GM18867 (cell line): Measurements from ENCODE around the gene CROCC.
"Not testable (repeated sequence)": the region's sequence is repeated elsewhere in the genome, so short reads cannot be mapped to it uniquely, and the experiment has no call there.

Source experiments
- ATAC-seq: cut with Tn5 transposase; IDR thresholded peaks from one replicate; pipeline ENCODE4 v1.9.1; 2021; ENCODE audit warnings: mild to moderate bottlenecking, moderate library complexity; ENCODE audit not compliant: unreplicated experiment

Gene CROCC

DNA sequence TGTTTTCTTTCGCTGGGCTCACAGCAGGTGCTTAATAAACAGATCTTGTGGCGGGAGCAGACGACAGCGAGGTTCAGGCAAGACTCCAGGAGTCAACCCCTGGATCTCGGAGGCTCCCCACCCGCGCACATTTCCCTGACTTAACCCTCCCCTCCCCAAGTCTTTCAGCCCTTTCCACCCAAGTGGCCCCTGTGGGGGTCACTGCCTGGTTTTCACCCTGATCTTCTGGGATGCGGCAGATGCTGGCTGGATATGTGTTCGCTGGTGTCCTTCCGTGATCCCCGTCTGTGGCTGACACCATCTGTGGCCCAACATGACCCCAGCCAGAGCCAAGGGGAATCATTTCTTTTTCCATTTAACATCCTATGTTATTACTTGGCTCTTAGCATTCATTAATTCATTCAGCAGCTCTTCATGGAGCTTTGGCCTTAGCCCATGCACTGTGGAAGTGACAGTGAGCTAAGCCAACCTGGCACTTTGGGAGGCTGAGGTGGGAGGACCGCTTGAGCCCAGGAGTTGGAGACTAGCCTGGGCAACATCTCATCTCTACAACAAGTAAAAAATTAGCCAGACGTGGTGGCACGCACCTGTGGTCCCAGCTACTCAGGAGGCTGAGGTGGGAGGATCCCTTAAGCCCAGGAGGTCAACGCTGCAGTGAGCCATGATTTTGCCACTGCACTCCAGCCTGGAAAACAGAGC lies 6.7 kb upstream of the CROCC start:
- ATAC-seq = not testable (repeated sequence)

DNA sequence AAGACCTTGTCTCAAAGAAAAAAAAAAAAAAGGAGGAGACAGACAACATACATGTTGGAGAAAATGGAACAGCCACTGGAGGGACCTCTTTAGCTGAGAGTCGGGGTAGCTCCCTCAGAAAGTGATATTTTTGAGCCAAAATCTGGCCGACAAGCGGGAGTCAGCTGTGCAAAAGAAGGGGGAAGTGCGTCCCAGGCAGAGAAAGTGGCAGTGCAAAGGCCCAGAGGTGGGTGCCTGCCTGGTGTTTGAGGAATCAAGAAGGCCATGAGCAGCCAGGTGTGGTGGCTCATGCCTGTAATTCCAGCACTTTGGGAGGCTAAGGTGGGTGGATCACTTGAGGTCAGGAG lies 6.1 kb upstream of the CROCC start:
- ATAC-seq = no peak

DNA sequence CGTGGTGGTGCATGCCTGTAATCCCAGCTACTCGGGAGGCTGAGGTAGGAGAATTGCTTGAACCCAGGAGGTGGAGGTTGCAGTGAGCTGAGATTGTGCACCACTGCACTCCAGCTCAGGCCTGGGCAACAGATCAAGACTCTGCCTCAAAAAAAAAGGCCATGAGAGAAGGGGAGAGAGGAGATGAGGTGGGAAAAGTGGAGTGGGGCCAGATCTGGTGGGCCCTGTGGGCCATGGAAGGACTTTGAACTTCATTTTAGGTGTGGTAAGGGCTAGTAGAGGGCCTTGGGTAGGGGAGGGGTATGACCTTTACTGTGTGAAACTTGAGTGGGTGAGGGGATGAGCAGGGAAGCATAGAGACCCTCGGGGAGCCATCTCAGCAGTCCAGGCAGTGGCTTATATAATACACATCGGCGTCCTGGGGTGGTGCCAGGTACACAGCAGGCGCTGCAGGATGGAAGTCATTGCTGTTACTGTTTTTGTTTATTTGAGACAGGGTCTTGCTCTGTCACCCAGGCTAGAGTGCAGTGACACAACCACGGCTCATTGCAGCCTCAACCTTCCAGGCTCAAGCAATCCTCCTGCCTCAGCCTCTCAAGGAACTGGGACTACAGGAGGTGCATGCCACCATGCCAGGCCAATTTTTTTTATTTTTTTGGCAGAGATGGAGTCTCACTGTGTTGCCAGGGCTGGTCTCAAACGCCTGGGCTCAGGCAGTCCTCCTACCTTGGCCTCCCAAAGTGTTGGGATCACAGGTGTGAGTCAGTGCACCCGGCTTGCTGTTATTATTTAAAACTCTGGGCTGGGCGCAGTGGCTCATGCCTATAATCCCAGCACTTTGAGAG lies 5.5 kb upstream of the CROCC start:
- ATAC-seq = not testable (repeated sequence)

DNA sequence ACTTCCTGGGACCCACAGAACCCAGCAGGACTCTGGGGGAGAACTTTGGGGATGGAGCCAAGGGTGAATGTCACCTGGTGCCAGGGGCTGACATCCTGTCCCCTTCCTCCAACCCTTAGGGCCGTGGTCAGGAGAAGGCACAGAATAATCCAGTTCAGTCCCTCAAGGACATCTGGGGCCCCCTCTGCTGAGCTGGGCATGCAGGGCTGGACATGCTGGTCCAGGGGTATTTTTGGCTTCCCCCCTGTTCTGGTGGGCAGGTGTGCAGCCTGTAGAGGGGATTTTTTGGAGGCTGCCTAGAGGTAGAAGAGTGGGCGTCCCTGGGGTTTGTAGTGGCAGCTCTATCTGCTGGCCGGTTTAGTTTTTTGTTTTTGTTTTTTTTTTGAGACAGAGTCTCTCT lies 3.4 kb upstream of the CROCC start:
- no peak for ATAC-seq

DNA sequence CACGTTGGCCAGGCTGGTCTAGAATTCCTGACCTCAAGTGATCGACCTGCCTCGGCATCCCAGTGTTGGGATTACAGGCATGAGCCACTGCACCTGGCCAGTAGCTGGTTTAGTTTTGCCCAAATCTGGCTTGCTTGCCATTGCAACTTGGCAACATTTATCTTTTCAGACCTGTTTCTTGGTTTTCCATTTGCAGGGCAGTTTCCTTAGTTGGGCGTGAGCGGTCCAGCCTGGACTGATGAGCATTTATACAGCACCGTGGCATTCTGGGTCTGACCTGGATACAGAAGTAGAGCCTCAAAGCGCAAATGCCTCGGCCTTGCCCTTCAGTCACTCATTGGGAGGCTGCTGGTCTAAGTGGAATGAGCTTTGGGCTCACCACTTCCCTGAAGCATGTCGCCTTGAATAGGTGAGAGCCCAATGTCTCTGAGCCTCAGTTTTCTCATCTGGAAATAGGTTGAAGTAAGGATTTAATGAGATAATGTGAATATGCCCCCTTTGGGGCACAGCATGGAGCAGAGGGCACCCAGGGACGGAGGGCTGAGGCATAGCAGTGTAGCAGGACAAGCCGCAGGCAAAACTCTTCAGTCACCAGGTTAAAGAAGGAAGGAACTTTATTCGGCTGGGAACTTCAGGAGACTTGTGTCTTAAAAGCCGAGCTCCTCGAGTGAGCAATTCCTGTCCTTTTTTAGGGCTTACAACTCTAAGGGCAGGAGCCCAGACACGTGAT lies 2.6 kb upstream of the CROCC start:
- ATAC-seq = not testable (repeated sequence)

DNA sequence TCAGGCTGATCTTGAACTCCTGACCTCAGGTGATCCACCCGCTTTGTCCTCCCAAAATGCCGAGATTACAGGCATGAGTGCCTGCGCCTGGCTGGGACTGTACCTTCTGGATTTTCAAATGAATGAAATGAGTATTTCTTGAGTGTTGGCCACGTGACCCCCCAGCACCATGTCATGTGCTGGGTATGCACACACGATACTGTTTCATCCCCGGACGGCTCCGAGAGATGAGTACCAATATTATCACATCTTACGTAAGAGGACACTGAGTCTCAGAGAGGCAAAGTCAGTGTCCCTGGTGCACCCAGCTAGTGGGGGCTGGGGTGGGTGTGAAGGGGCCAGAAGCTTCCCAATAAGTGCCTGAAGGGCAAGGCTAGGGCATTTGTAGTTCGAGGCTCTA lies 780 bp upstream of the CROCC start:
- ATAC-seq = no peak

DNA sequence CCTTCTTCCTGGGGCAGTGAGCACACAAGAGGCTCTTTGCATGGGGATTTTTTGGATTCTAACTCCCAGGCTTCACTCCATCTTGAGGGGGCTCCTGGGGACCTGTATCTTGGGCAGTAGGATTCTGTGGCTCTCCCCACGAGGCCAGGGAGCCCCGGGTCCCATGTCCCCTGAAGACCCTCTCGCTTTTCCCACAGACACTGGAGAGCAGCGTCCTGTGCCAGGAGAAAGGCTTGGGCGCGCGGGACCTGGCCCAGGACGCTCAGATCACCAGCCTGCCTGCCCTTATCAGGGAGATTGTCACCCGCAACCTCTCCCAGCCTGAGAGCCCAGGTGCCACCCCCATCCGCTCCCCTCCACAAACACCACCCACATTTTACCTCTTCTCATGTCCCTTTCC lies 735 bp downstream of the CROCC start:
- no peak for ATAC-seq

DNA sequence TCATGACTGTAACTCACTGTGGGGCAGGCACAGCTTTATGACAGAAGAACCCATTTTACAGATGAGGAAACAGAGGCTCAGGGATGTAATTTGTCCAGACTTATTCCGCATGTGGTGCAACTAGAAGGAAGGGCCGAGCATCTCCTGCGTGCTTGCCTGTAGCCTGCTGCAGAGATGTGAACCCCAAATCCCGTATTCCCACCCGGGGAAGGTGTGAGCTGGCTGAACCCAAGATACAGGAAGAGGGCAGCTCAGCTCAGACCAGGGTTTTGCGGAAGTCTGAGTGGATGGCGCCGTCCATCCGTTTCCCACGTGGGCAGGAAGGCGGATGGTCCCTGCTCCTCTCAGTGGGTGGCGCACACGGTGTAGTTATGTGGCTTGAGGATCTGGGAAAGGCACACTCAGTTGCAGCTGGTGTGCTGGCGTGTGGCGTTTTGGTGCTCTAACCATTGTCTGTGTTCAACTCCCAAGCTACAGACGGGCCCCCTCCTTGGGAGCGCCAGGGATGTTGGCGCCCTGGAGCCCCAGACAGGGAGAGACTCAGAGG lies 1.2 kb downstream of the CROCC start:
- no peak for ATAC-seq

DNA sequence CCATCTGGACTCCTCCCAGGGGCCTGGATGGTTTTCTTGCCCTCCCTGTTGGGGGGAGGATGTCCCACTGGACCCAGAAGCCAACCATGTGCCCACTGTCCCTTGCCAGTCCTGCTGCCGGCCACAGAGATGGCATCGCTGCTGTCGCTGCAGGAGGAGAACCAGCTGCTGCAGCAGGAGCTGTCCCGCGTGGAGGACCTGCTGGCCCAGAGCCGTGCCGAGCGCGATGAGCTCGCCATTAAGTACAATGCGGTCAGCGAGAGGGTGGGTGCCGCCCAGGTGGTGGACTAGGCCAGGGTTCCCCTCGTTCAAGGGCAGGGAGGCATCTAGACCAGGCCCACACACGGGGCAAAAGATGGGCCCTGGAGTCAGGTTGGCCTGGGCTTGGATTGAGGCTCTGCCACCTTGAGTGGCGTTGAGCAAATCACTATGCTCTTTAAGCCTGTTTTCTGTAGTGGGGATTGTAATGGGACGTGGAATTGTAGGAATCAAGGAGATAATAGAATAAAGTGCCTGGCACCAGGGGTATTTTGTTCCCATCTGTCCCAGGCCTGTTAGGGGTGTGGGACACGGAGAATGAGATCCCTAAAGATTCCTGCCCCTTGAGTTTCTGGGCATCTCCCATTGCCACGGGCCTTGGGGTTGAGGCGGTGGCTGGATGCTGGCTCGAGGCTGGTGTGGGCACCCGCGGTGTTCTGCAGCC lies 2.6 kb downstream of the CROCC start:
- ATAC-seq = no peak

DNA sequence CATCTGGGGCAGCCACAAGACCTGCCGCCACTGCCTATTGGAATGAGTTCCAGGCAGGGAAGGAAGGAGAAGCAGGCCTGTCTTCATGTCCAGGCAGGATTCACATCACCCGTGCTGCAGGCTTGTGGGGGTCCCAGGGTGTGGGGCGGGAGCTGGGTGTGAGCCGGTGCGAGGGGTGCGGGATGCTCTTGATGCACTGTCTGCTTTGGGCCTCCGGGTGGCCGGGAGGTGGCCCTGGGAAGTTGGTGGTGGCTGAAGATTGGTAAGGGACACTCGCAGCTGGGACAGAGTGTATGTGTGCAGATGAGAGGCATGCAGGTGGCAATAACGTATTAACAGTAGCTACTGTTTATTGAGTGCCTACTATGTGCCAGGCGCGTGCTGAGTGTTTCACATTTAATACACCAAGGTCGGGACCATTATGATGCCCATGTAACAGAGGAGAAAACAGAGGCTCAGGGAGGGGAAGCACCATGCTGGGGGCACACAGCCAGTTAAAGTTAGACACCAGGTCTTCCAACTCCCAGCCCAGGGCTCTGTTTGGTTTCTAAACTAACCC lies 3.3 kb downstream of the CROCC start:
- ATAC-seq = no peak

DNA sequence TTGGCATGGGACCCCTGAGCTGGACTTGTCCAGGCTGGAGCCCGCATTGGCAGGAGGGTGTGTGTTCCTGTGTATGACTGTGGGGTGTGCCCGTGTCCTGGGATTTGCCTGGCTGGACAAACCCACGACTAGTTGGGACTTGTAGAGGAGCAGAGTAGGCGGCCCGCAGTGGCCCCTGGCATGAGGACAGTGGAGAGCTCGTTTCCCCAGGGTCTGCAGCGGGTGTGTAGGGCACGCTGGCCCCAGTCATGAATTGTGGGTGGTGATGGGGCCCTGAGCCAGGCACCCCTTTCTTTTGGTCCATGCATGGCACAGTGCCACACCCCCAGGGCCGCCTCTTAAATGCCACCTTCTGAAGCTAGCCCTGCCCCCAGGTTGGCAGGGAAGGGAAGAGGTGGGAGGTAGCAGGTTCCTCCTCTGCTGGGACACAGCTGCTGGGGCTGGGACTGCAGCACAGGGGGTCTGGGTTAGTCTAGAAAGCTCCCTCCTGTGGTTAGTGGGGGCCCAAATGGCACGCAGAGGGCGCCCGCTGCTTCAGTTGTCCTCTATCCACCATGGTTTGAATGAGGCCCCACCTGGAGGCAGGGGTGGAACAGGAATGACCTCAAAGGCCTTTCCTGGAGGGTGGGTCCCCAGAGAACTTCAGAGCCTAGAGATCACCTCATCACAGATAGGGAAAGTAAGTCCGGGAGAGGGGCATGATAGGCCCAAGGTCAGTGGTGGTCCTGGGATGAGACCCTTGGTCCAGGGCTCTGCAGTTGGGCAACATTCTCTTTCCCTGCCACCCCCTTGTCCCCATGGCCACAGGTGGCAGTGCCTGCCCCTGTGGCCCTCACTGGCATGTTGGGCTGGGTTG lies 4.1 kb downstream of the CROCC start:
- ATAC-seq = no peak

DNA sequence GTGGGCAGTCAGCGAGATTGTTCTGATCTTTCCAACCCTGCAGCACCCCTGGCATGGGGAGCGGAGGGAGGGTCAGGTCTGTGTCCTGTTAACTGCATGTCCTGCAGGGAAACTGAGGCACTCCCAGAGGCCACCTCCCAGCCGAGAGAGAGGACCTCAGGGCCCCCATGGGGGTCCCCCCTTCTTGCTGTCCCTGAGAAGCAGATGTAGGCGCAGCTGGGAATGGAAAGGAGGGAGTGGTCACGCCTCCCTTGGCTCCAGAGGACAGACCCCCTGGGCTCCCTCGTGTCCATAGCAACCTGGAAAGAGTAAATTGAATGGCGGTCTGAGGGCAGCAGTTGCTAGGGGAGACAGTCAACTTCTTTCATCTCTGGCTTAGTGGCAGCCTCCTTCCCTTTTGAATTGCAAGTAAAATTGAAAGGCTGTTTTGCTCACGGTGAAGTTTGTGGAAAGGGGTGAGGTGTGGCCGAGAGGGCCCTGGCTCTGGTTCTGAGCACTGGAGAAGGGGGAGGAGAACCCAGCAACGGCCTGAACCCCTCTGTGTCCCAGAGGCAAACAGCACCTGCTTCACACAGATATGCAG lies 4.9 kb downstream of the CROCC start:
- no peak for ATAC-seq

DNA sequence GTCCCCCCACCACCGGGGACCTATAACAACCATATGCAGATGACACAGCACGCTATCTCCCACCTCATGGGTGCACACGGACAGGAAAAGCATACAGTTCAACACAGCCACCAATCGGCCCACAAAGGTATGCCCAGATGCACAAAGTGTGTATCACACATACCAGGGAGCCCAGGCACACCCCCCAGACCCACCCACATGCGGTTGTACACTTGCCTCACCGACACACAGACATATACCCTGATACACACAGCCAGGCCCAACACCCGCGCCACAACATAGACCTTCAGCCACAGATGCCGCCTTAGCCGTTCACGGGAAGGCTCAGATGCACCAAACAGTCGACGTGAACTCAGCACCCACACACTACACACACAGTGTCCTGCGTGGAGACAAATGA lies 5.5 kb downstream of the CROCC start:
- no peak for ATAC-seq

DNA sequence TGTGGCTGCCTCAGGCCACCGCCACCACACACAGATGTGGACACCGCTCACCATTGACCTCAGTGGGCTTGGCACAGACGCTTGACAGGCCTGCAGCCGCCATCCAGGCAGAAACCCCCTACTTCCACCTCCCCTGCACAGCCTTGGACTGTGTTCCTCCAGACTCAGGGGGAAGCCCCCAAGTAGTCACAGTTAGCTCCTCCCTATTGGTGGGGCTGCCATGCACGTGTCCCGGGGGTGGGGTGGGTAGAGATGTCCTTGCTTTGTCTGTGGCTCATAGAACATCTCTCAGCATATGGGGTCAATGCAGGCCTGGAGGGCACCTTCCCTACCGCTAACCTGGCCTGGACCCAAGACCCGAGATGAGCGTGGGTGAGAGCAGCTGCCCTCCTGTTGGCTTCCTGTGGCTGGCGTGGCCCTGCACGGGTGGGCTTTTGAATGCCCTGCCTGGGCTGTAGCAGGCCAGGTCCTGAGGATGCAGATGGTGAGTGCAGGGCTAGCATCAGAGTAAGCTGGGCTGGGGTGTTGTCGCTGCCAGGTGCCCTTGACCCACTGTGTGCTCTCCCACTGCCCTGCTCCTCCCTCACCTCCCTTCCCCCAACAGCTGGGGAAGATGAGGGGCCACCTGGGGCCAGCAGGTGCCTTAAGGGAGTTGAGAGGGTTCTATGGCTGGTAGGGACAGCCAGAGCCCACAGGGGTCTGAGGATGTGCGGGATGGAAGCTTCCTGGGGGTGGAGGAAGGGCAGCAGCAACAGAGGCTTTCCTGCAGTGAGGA lies 6.2 kb downstream of the CROCC start:
- no peak for ATAC-seq

DNA sequence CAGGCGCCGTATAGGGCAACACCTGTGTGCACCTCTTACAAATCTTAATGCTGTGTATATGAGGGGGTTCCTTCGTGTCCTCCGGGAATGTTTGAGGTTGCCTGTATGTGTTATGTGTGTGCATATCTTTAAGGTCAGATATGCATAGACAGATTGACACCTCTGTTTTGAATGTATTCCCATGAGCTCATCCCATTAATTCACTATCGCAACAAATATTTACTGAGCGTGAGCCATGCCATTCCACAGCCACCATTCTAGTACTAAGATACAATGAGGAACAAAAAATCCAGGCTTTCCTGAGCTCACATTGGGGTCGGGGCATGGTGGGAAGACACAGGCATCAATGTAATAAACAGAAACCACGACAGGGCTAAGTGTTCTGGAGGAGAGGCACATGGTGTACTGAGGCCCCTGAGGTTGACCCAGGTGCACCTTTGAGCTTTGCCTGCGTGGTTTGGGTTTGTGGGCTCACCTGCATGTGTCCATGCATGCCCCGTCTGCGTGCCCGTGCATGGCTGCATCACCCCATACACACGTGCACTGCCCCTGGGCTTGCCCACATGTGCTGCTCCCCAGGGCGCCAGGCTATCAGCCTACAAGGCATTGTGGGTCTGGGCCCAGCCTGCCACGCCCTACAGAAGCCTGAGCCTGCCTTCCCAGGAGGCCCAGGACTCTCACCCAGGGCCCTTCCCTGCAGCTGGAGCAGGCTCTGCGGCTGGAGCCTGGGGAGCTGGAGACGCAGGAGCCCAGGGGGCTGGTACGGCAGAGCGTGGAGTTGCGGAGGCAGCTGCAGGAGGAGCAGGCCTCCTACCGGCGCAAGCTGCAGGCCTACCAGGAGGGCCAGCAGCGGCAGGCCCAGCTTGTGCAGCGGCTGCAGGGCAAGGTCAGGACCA lies 7.7 kb downstream of the CROCC start:
- not testable (repeated sequence) for ATAC-seq

DNA sequence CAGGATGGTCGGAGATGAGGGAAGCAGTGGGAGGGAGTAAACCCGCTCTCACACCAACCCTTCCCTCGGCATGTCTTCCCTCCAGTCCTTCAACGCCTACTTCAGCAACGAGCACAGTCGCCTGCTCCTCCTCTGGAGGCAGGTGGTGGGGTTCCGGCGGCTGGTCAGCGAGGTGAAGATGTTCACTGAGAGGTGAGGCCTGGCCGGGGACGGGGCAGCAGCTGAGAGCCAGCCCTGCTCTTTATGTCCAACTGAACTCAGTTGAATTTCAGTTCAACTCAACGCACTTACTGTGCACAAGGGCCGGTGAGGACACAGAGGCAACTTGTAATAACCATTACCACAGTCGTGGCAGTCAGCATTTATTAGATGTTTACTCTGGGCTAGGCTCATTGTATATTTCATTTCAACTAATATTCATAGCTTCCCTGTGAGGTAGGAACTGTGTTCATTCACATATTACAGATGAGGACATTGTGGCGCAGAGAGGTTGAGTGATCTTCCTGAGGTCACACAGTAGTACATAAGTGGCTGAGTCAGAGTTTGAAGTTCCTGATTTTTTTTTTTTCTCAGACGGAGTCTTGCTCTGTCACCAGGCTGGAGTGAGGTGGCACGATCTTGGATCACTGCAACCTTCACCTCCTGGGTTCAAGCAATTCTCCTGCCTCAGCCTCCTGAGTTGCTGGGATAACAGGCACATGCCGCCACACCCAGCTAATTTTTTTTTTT lies 9.6 kb downstream of the CROCC start:
- not testable (repeated sequence) for ATAC-seq

DNA sequence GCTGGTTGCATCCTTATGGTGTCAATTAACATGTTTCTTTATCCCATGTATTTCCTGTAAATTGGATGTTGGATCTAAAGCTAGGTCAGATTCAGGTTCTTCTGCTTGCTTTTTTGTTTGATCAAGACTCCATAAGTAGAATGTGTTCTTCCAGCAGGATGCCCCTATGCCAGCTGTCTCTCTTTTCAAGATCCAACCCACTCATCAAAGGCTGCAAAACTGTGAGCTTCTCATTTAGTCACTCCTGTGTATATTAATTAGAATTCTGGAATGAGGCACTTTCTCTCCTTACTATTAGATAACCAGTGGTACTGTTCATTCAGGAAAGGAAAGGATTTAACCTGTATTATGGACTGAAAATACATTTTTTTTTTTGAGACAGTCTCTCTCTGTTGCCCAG lies 12.2 kb downstream of the CROCC start:
- not testable (repeated sequence) for ATAC-seq
